ENCODE results near the gene CACNA1I. TPM values are rescaled to one million over a fixed set of nuclear protein-coding genes. Genes with fewer than 3 reads are reported as not detected.

Gene CACNA1I
- total and polyA plus RNA-seq, 2 donors (not counting 3 experiments of a cell fraction or from before 2014, with no cell fraction given) = not detected

- no peak for DNase-seq (ENCODE audit: low read depth, low spot score)
- no TSS peak for BruUV-seq (replicated peaks)
- TF ChIP-seq GATA2 (IDR thresholded peaks at IDR 0.05; ENCODE audit: insufficient read depth, insufficient read length, low read depth, low read length) (no peak), MAX (IDR thresholded peaks at IDR 0.05; ENCODE audit: insufficient read depth, insufficient read length) (no peak), JUN (IDR thresholded peaks at IDR 0.05; ENCODE audit: borderline replicate concordance, insufficient read depth, insufficient read length, low read depth) (no peak), FOS (IDR thresholded peaks at IDR 0.05; ENCODE audit: borderline replicate concordance, insufficient read depth, low read length) (no peak), POLR2AphosphoS5 (IDR thresholded peaks at IDR 0.05; ENCODE audit: insufficient read depth, low read depth, low read length) (no peak), EZH2 (IDR thresholded peaks at IDR 0.05; ENCODE audit: borderline replicate concordance, low read depth, low read length, severe bottlenecking) (no peak), MYC (IDR thresholded peaks at IDR 0.05; ENCODE audit: low read depth, low read length) (no peak), POLR2A (IDR thresholded peaks at IDR 0.05; ENCODE audit: low read depth, low read length) (no peak), CTCF (IDR thresholded peaks at IDR 0.05; ENCODE audit: extremely low read depth in 1 of 2, insufficient read depth in 1 of 2, low read depth in 1 of 2, low read length in 2 of 2) (no peak)
- Histone ChIP-seq H2AFZ (ENCODE audit: low read depth, low read length) (no peak overlapping the region), H3K4me2 (ENCODE audit: insufficient read depth, low read length) (no peak overlapping the region), H3K27ac (ENCODE audit: insufficient read depth, low read depth, low read length) (no peak overlapping the region), H3K79me2 (ENCODE audit: control insufficient read depth, insufficient read depth, low read length) (no peaks in the 10 kb centered on the region), H3K9me3 (replicated peaks; ENCODE audit: control insufficient read depth, insufficient read depth, low read length) (no peaks in the 10 kb centered on the region), H3K9me1 (replicated peaks; ENCODE audit: control insufficient read depth, extremely low read depth, insufficient read depth, low read length) (no peaks in the 10 kb centered on the region), H3K27me3 (ENCODE audit: control insufficient read depth in 2 of 2, insufficient read depth in 2 of 2, low read length in 2 of 2) (peaks cover 0 to 3% of the 10 kb centered on the region in 2 experiments), H4K20me1 (replicated peaks; ENCODE audit: control insufficient read depth, extremely low read depth, insufficient read depth, low read length) (no peaks in the 10 kb centered on the region), H3K36me3 (ENCODE audit: control insufficient read depth in 2 of 2, extremely low read depth in 1 of 2, insufficient read depth in 2 of 2, low read length in 2 of 2) (no peaks in the 10 kb centered on the region), H3K4me3 (replicated peaks in 1 of 3; ENCODE audit: insufficient read depth in 1 of 3, low read depth in 1 of 3, low read length in 3 of 3) (no peak overlapping the region), H3K9ac (replicated peaks; ENCODE audit: extremely low read depth, insufficient read depth, low read length) (no peak overlapping the region), H3K4me1 (ENCODE audit: control insufficient read depth, extremely low read depth, insufficient read depth, low read length) (no peaks in the 10 kb centered on the region)
- POLR2A ChIA-PET = no interaction called here
- intact Hi-C loops (cut with micrococcal nuclease) = no loop called here
- CTCF ChIA-PET = no interaction called here
- dilution Hi-C loops (cut with MboI; ENCODE audit: extremely low pct_ligation_motif_present, low sequenced_read_pairs) = no loop called here
- FAIRE-seq = no peak
These were observed 12.6 kb downstream of the CACNA1I start for GRCh38 chr22:39583066-39583667.
